ENCODE data around the gene MBD6.
A peak's percentile ranks its signal among the peaks of the same experiment; 100 is the strongest.
"Not testable (repeated sequence)": the region's sequence is repeated elsewhere in the genome, so short reads cannot be mapped to it uniquely, and the experiment has no call there.

MBD6 gene

GRCh38 chr12:57549909-57550640 is 27.5 kb downstream of the MBD6 start, which contains the start of gene KIF5A:
KIF5A (plus strand) TSS chr12:57550044; CDS start chr12:57550272, 228 bp downstream.
- DNase-seq (ENCODE audit: low read depth): peak; percentile 43

DNA sequence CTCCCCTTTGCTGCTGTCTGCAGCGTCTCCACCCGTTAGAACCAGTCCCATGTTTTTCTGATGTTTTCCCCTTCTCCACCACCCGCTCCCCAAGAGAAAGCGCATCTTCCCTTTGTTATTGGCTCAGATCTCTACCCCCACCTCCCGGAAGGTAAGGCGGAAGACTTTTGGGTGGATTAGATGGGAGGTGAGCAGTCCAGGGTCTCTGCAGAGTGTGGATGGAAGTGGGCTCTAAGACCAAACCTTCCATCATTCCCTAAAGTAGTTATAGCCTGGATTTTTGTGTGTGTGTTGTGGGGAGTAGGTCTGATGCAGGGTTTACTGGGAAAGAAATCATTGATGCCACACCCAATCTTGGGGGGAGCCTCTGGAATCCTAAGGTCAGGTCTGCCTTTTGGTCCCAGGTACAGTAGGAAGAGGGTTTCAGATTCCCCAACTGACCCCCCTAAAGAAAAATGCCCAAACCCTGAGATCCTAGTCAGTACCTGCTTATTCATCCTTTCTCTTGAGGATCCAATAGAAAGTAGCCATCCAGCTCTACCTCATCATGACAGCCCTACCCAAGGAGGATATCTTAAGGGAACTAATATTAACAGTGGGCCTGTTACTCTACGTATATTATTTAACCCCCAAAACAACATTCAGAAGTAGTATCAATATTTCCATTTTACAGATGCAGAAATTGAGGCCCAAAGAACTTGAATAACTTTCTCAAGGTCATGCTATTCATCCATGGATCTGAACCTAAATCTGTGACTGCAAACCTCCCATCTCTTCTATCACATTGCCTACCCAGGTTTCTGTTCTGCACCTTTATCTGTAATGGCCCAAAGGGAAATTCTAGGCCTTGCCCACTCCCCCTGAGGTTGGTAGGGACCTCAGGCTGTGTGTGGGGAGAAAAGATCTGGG is 28.3 kb downstream of the MBD6 start:
- DNase-seq (ENCODE audit: low read depth): no peak

- no peak for DNase-seq (ENCODE audit: low read depth)
Observed at GRCh38 chr12:57551637-57552305, 29.1 kb downstream of the MBD6 start.

DNA sequence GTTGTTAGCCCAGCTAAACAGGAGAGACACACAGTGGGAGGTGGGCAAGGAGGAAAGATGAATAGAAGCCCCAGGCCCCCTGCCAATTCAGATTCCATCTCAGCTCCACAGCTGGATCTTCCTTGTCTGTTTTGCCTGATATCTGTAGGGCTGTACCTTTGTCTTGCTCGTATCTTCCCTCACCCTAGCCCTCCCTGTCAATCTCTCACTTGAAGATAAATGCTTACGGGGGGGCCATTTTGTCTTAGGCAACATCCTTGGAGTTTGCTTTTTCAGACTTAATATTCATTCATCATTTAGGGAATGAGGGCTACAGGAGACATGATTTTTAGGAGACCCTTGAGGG is 29.7 kb downstream of the MBD6 start:
- DNase-seq (ENCODE audit: low read depth): no peak

DNA sequence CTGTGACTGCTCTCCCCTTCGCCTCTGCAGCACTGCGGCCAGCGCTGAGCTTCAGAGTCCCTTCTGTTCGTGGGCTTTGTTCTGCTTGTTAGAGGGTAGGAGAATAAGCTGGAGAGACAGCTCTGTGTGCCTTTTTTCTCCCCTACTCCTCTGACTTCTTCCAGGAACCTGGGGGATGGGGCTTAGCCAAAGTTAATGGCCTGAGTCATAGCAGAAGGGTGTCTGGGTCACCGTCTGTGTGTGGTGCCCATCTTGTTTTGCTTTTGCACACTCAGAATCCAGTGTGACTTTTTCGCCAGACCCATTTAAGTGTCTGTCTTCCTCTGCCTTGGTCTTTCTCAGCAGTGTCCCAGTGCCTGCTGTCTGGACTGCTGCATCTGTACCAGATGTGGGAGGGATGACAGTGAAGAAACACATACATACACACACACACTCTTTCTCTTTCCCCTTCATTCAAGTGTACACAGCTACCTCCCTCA is 30.2 kb downstream of the MBD6 start:
- DNase-seq (ENCODE audit: low read depth): no peak

- no peak for DNase-seq (ENCODE audit: low read depth)
Observed at GRCh38 chr12:57553343-57554202, 30.9 kb downstream of the MBD6 start.

GRCh38 chr12:57554453-57554852 is 31.8 kb downstream of the MBD6 start:
- no peak for DNase-seq (ENCODE audit: low read depth)

DNA sequence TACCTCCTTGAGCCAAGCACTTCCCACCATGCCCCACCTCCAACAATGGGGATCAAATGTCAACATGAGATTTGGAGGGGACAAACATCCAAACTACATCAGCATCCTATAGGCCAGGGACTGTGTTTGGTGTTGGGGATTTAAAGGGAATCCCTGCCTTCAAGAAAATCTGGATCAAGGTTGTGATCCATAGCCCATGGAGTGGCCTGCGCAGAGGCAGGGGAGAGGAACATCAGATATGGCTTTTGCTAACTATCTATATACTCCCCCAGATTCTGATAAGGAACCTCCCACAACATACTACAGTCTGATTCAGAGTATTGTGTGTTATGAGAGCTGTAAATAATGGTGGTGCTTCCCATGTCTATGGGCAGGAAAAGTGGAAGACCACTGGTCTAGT is 32.3 kb downstream of the MBD6 start:
- DNase-seq (ENCODE audit: low read depth): no peak

- no peak for DNase-seq (ENCODE audit: low read depth)
Observed at GRCh38 chr12:57558864-57559263, 36.2 kb downstream of the MBD6 start.

DNA sequence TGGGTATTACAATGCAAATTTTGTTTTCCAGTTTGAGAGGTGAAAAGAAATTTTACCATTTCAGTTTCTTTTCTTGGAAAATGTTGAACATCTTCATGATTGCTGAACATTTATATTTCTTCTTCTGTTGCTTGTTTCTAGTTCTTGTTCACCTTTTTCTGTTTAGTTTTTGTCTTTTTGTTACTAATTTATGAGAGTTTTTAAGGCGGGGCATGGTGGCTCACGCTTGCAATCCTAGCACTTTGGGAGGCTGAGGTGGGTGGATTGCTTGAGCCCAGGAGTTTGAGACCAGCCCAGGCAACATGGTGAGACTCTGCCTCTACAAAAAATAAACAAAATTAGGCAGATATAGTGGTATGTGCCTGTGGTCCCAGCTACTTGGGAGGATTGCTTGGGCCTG is 37.9 kb downstream of the MBD6 start:
- DNase-seq (ENCODE audit: low read depth): no peak

GRCh38 chr12:57561117-57561516 is 38.5 kb downstream of the MBD6 start:
- DNase-seq (ENCODE audit: low read depth): not testable (repeated sequence)

DNA sequence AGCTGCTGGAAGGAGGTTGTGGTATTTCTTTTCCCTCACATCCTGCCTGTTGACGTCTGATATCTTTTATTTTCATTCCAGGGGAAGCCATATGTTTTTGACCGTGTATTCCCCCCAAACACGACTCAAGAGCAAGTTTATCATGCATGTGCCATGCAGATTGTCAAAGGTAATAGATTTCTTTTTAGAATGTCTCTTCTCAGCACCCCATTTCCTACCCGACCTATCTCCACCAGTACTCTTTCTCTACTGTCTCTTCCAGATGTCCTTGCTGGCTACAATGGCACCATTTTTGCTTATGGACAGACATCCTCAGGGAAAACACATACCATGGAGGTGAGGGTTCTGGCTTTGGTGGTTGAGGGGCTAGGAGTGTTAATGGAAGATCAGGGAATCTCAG is 40.7 kb downstream of the MBD6 start:
- DNase-seq (ENCODE audit: low read depth): no peak

DNA sequence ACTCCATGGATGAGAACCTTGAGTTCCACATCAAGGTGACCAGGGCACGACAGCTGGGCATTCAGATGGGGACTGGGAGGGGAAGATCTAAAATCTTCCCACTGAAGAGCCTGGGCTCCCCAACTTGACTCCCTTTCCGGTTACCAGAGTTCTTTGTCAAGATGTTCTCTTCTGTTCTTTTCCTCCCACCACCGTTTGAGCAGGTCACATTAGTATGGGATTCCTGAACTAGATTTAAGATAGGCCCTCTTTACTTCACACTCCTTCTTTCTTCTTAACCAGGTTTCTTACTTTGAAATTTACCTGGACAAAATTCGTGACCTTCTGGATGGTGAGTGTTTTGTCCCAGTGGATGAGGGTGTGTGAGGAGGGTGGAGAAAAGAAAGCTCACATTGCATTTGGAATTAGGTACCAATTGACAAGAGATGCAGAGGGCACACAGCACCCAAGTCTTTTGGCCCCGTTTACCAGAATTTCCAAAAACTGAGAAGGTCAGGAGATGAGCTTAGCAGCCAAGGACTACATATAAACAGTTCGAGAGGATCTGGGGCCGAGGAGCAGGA is 41.6 kb downstream of the MBD6 start:
- DNase-seq (ENCODE audit: low read depth): no peak

DNA sequence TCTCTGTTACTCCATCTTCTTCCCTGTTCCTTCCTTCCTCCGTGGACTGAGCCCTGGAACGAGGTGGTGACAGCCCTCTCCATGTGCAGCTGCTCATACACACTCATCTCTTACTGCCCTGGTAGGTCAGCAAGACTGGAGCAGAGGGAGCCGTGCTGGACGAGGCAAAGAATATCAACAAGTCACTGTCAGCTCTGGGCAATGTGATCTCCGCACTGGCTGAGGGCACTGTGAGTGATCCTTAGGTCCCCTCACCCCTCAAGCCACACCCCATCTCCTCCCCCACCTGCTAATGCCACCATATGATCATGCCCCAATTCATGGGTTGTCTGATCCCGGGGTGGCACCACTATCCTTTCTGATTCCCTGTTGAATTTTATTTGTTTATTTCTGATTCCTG is 46.2 kb downstream of the MBD6 start:
- no peak for DNase-seq (ENCODE audit: low read depth)

GRCh38 chr12:57569858-57570257 is 47.2 kb downstream of the MBD6 start:
- no peak for DNase-seq (ENCODE audit: low read depth)

DNA sequence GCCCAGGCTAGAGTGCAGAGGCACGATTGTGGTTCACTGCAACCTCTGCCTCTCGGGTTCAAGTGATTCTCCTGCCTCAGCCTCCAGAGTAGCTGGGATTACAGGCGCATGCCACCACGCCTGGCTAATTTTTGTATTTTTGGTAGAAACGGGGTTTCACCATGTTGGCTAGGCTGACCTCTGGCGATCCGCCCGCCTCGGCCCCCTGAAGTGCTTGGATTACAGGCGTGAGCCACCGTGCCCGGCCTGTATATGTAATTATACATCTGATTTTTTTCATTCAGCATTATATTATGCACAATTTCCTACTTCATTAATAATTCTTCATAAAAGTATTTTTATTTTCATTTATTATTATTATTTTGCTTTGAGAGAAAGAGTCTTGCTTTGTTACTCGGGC is 47.8 kb downstream of the MBD6 start:
- DNase-seq (ENCODE audit: low read depth): not testable (repeated sequence)

DNA sequence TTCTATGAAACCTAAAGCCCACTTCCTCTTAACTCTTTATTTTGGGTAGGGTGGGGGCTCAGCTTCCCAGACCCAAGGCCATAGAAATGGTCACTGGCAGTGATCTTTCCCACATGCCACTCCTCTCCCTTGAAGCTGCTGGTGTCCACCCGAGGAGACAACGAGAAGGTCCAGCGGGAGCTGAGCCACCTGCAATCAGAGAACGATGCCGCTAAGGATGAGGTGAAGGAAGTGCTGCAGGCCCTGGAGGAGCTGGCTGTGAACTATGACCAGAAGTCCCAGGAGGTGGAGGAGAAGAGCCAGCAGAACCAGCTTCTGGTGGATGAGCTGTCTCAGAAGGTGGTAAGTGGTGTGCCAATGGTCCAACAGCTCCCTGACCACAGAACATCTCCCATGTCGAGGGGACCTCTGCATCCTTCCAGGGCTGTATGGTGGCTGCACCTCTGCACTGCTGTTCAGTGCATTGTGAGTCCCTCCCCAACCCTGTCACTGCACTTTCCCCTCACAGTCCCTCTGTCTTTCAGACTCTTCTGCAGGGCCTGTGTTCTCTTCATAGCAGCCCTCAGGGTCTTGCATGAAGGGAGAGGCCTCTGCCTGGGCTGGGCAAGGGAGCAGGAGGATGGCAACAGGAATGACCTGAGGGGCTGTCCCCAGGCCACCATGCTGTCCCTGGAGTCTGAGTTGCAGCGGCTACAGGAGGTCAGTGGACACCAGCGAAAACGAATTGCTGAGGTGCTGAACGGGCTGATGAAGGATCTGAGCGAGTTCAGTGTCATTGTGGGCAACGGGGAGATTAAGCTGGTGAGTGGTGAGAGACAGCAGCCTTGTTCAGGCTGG is 49.5 kb downstream of the MBD6 start:
- DNase-seq (ENCODE audit: low read depth): no peak

- DNase-seq (ENCODE audit: low read depth): no peak
Observed at GRCh38 chr12:57574795-57575194, 52.2 kb downstream of the MBD6 start.

GRCh38 chr12:57575771-57576612 is 53.4 kb downstream of the MBD6 start:
- no peak for DNase-seq (ENCODE audit: low read depth)
